DOHH2 (cell line): ENCODE measurements around the gene NIF3L1.

Source experiments
- EZH2phosphoT487 ChIP-seq: fragments of 200-600 bp; sonication (generic); IDR thresholded peaks from 2 replicates; pipeline ENCODE4 v1.6.1; 2017; ENCODE audit warnings: borderline replicate concordance, mild to moderate bottlenecking, antibody characterized with exemption, low read length, moderate library complexity, mixed read lengths
- TF ChIP-seq, protein P1 (sequence below): fragments of 200-600 bp; sonication (generic); IDR thresholded peaks from one replicate; pipeline ENCODE4 v1.5.1; 2014; ENCODE audit warnings: antibody characterized with exemption, mild to moderate bottlenecking, low read depth, low read length; ENCODE audit not compliant: poor library complexity, severe bottlenecking

DNA sequence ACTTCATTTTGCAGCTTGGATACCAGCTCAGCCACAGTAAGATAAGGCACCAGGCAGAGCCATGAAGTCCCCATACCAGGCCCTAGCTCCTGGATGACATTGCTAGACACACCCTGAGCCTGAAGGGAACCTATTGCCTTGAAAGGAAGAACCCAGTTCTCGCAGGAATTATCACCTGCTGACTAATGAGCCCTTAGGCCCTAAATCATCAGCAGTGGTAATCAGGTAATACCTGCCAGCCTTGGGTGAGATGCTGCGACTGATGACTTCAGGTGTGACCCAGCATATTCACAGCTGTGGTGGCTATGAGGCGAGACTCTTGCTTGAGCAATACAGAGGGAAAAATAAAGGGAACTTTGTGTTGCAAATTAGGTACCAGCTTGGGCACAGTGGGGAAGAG, 49.7 kb upstream of the NIF3L1 start:
- TF ChIP-seq, protein P1, sequence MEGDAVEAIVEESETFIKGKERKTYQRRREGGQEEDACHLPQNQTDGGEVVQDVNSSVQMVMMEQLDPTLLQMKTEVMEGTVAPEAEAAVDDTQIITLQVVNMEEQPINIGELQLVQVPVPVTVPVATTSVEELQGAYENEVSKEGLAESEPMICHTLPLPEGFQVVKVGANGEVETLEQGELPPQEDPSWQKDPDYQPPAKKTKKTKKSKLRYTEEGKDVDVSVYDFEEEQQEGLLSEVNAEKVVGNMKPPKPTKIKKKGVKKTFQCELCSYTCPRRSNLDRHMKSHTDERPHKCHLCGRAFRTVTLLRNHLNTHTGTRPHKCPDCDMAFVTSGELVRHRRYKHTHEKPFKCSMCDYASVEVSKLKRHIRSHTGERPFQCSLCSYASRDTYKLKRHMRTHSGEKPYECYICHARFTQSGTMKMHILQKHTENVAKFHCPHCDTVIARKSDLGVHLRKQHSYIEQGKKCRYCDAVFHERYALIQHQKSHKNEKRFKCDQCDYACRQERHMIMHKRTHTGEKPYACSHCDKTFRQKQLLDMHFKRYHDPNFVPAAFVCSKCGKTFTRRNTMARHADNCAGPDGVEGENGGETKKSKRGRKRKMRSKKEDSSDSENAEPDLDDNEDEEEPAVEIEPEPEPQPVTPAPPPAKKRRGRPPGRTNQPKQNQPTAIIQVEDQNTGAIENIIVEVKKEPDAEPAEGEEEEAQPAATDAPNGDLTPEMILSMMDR, result no peak
- TF ChIP-seq EZH2phosphoT487, result no peak
